Neural crest cell (in vitro differentiated cells): ENCODE results near the gene PSPN. TPM values are rescaled to one million over a fixed set of nuclear protein-coding genes. Genes with fewer than 3 reads are reported as not detected.
A peak's percentile ranks its signal among the peaks of the same experiment; 100 is the strongest.
"Not testable (repeated sequence)": the region's sequence is repeated elsewhere in the genome, so short reads cannot be mapped to it uniquely, and the experiment has no call there.

Experiments
- DNase-seq: peaks from one replicate; pipeline ENCODE4 v3.0.0; 2021; ENCODE audit warnings: low read depth, mixed read lengths, low spot score
- H3K27ac Mint-ChIP-seq: one replicate; pipeline ENCODE4 v1.8.0; 2021; ENCODE audit warnings: mild to moderate bottlenecking, mixed read lengths; ENCODE audit not compliant: unreplicated experiment
- H3K27me3 Mint-ChIP-seq: 2 replicates; pipeline ENCODE4 v1.8.0; 2021; ENCODE audit warnings: low read depth, mild to moderate bottlenecking, mixed read lengths
- H3K36me3 Mint-ChIP-seq: 2 replicates; pipeline ENCODE4 v1.8.0; 2021; ENCODE audit warnings: low read depth, mild to moderate bottlenecking, mixed read lengths
- H3K4me1 Mint-ChIP-seq: 2 replicates; pipeline ENCODE4 v1.8.0; 2021; ENCODE audit warnings: mixed read lengths
- H3K4me3 Mint-ChIP-seq: one replicate; pipeline ENCODE4 v1.8.0; 2021; ENCODE audit warnings: mild to moderate bottlenecking, mixed read lengths
- H3K9me3 Mint-ChIP-seq: 2 replicates; pipeline ENCODE4 v1.8.0; 2021; ENCODE audit warnings: mixed read lengths
- CTCF ChIP-seq: fragments of 200-600 bp; sonication (generic); conservative IDR thresholded peaks from 2 replicates; pipeline ENCODE4 v1.5.0; 2021; ENCODE audit warnings: antibody characterized with exemption, mild to moderate bottlenecking
- total RNA-seq: library from RNA; stranded (reverse); gene quantifications from 2 replicates; pipeline ENCODE4 v1.2.1, GENCODE V29; 2021

The PSPN gene
- total RNA-seq, 1 donor from 2014 or later, result 4.4 TPM

- Mint-ChIP-seq H3K9me3 (no peaks in the 10 kb centered on the region), H3K36me3 (no peaks in the 10 kb centered on the region), H3K4me3 (peak overlapping the region; percentile 26), H3K27me3 (no peaks in the 10 kb centered on the region), H3K27ac (no peak overlapping the region), H3K4me1 (peaks cover 7% of the 10 kb centered on the region)
- no peak for TF ChIP-seq CTCF
- DNase-seq, result no peak
These were observed 16.0 kb downstream of the PSPN start for GRCh38 chr19:6359568-6360341.

GRCh38 chr19:6358003-6358402 lies 17.7 kb downstream of the PSPN start:
- no peaks in the 10 kb centered on the region for H3K36me3 Mint-ChIP-seq
- TF ChIP-seq CTCF, result no peak
- peak overlapping the region; percentile 27 for H3K4me3 Mint-ChIP-seq
- H3K4me1 Mint-ChIP-seq, result peaks cover 7% of the 10 kb centered on the region
- no peak overlapping the region for H3K27ac Mint-ChIP-seq
- H3K27me3 Mint-ChIP-seq, result no peaks in the 10 kb centered on the region
- no peaks in the 10 kb centered on the region for H3K9me3 Mint-ChIP-seq
- no peak for DNase-seq

GRCh38 chr19:6357174-6357573 lies 18.6 kb downstream of the PSPN start:
- no peak for DNase-seq
- Mint-ChIP-seq H3K27me3 (no peaks in the 10 kb centered on the region), H3K4me1 (peaks cover under 1% of the 10 kb centered on the region), H3K4me3 (no peak overlapping the region), H3K9me3 (no peaks in the 10 kb centered on the region), H3K36me3 (no peaks in the 10 kb centered on the region), H3K27ac (no peak overlapping the region)
- TF ChIP-seq CTCF, result no peak

- DNase-seq, H3K36me3 Mint-ChIP-seq, H3K4me3 Mint-ChIP-seq, H3K27ac Mint-ChIP-seq, H3K4me1 Mint-ChIP-seq, H3K27me3 Mint-ChIP-seq, H3K9me3 Mint-ChIP-seq: not testable (repeated sequence)
These were observed 20.3 kb downstream of the PSPN start for GRCh38 chr19:6355321-6356040.

GRCh38 chr19:6354098-6354674 lies 21.5 kb downstream of the PSPN start:
- Mint-ChIP-seq H3K27me3 (peaks cover 4% of the 10 kb centered on the region), H3K36me3 (no peaks in the 10 kb centered on the region), H3K4me3 (no peak overlapping the region), H3K27ac (no peak overlapping the region), H3K9me3 (no peaks in the 10 kb centered on the region), H3K4me1 (no peaks in the 10 kb centered on the region)
- no peak for DNase-seq
- TF ChIP-seq CTCF, result peak; percentile 59
